CD14-positive monocyte (primary cell): ENCODE results near the gene NAA40. TPM values are rescaled to one million over a fixed set of nuclear protein-coding genes. Genes with fewer than 3 reads are reported as not detected.

Source experiments
- DNase-seq, 3 donors: peaks; one replicate each; pipeline ENCODE4 v3.0.0-alpha.2; 2011 to 2022
- H2AFZ ChIP-seq: 2 replicates; pipeline ENCODE4 v1.6.0; 2012; ENCODE audit warnings: mild to moderate bottlenecking, low read depth, low read length, inconsistent platforms; ENCODE audit not compliant: insufficient read depth, poor library complexity, severe bottlenecking
- H3K27ac ChIP-seq, 2 donors: 1 replicate in 1 of 2; 2 replicates in 1 of 2; pipeline ENCODE4 v1.5.1; 2012 to 2013; ENCODE audit warnings: low read length in 2 of 2, control low read depth in 1 of 2, inconsistent platforms in 1 of 2, low read depth in 1 of 2, mild to moderate bottlenecking in 1 of 2
- H3K27me3 ChIP-seq, 2 donors: one replicate each; pipeline versions ENCODE4 v1.6.0 to v1.6.1; 2011 to 2013; ENCODE audit warnings: low read length in 2 of 2; ENCODE audit not compliant: control insufficient read depth in 2 of 2, insufficient read depth in 2 of 2
- H3K36me3 ChIP-seq, 2 donors: replicated peaks in 1 of 2; 1 replicate in 1 of 2; 2 replicates in 1 of 2; pipeline versions ENCODE4 v1.5.1 to v1.6.1; 2012 to 2013; ENCODE audit warnings: low read length in 2 of 2, control low read depth in 1 of 2, inconsistent platforms in 1 of 2, mild to moderate bottlenecking in 1 of 2; ENCODE audit not compliant: insufficient read depth in 2 of 2, control insufficient read depth in 1 of 2
- H3K4me1 ChIP-seq, 2 donors: 1 replicate in 1 of 2; 2 replicates in 1 of 2; pipeline versions ENCODE4 v1.5.1 to v1.6.1; 2012 to 2013; ENCODE audit warnings: low read length in 2 of 2, control low read depth in 1 of 2, inconsistent platforms in 1 of 2, mild to moderate bottlenecking in 1 of 2, moderate library complexity in 1 of 2; ENCODE audit not compliant: insufficient read depth in 2 of 2, control insufficient read depth in 1 of 2
- H3K4me2 ChIP-seq: replicated peaks from 2 replicates; pipeline ENCODE3; 2012; ENCODE audit warnings: low read length, moderate library complexity, mild to moderate bottlenecking; ENCODE audit not compliant: poor library complexity, severe bottlenecking; ENCODE audit errors: extremely low read depth
- H3K4me3 ChIP-seq, 3 experiments: fragments of 200-600 bp in 1 of 3; sonication (generic) in 1 of 3; replicated peaks in 1 of 3; 1 replicate in 2 of 3; 2 replicates in 1 of 3; pipeline ENCODE4 v1.5.1; 2011 to 2013; ENCODE audit warnings: low read length in 3 of 3, mild to moderate bottlenecking in 3 of 3, control low read depth in 2 of 3, low read depth in 2 of 3, inconsistent platforms in 1 of 3, moderate library complexity in 1 of 3
- H3K79me2 ChIP-seq: 2 replicates; pipeline ENCODE4 v1.6.0; 2012; ENCODE audit warnings: mild to moderate bottlenecking, control low read depth, inconsistent platforms, low read length, moderate library complexity; ENCODE audit not compliant: insufficient read depth
- H3K9ac ChIP-seq: 2 replicates; pipeline ENCODE4 v1.6.0; 2017; ENCODE audit warnings: low read length, mild to moderate bottlenecking; ENCODE audit not compliant: insufficient read depth, poor library complexity, severe bottlenecking
- H3K9me3 ChIP-seq, 2 donors: replicated peaks in 1 of 2; 1 replicate in 1 of 2; 2 replicates in 1 of 2; pipeline versions ENCODE4 v1.5.1 to v1.6.1; 2012 to 2013; ENCODE audit warnings: low read length in 2 of 2, control low read depth in 1 of 2; ENCODE audit not compliant: control insufficient read depth in 1 of 2, insufficient read depth in 1 of 2
- H4K20me1 ChIP-seq: 2 replicates; pipeline ENCODE4 v1.6.0; 2012; ENCODE audit warnings: mild to moderate bottlenecking, low read length, control low read depth, moderate library complexity; ENCODE audit not compliant: insufficient read depth
- H3K27ac Mint-ChIP-seq, 7 donors: one replicate each; pipeline ENCODE4 v1.8.0; 2020; ENCODE audit warnings: mild to moderate bottlenecking in 7 of 7, mixed read lengths in 7 of 7, moderate library complexity in 6 of 7, inconsistent platforms in 2 of 7
- H3K27me3 Mint-ChIP-seq, 3 donors: one replicate each; pipeline ENCODE4 v1.8.0; 2021 to 2022; ENCODE audit warnings: low read depth in 3 of 3, mild to moderate bottlenecking in 3 of 3, mixed read lengths in 3 of 3, moderate library complexity in 3 of 3, inconsistent platforms in 1 of 3
- H3K36me3 Mint-ChIP-seq, 2 donors: one replicate each; pipeline ENCODE4 v1.8.0; 2020; ENCODE audit warnings: mixed read lengths in 2 of 2, inconsistent platforms in 1 of 2, mild to moderate bottlenecking in 1 of 2
- H3K4me1 Mint-ChIP-seq: one replicate; pipeline ENCODE4 v1.8.0; 2020; ENCODE audit warnings: mild to moderate bottlenecking, mixed read lengths
- H3K4me3 Mint-ChIP-seq, 2 donors: one replicate each; pipeline ENCODE4 v1.8.0; 2020; ENCODE audit warnings: mild to moderate bottlenecking in 2 of 2, mixed read lengths in 2 of 2, moderate library complexity in 1 of 2
- H3K9me3 Mint-ChIP-seq, 7 donors: one replicate each; pipeline ENCODE4 v1.8.0; 2020 to 2022; ENCODE audit warnings: mixed read lengths in 7 of 7, mild to moderate bottlenecking in 6 of 7, moderate library complexity in 6 of 7, inconsistent platforms in 2 of 7
- WGBS: methylation state at CpG from one replicate; pipeline ENCODE4 v1.1.5; 2013; ENCODE audit warnings: missing lambda C conversion rate; ENCODE audit not compliant: insufficient coverage; 5-methylcytosine and 5-hydroxymethylcytosine counted together
- intact Hi-C, 2 donors: fragments of 100-400 bp; cut with micrococcal nuclease; formaldehyde crosslinking; loops; one replicate each; pipeline versions ENCODE4 v1.15.0 to v1.15.1; 2023
- polyA plus RNA-seq, 3 donors: library from polyadenylated mRNA; depleted of rRNA in 1 of 3; unstranded in 2 of 3; stranded (reverse) in 1 of 3; fragments of 300-500 nt in 2 of 3; fragments of >200 nt in 1 of 3; fragmentation: Illumina TruSeq in 2 of 3; gene quantifications; 1 replicate in 2 of 3; 2 replicates in 1 of 3; pipeline ENCODE4 v1.2.3, GENCODE V29; 2012 to 2021
- TF ChIP-seq, protein P1 (sequence below): fragments of 200-600 bp; IDR thresholded peaks from one replicate; pipeline ENCODE4 v1.8.0; 2022; ENCODE audit warnings: antibody characterized with exemption, mild to moderate bottlenecking

The NAA40 gene
- polyA plus RNA-seq, 3 donors = 1.5 to 14.5 (median 1.6) TPM

DNA sequence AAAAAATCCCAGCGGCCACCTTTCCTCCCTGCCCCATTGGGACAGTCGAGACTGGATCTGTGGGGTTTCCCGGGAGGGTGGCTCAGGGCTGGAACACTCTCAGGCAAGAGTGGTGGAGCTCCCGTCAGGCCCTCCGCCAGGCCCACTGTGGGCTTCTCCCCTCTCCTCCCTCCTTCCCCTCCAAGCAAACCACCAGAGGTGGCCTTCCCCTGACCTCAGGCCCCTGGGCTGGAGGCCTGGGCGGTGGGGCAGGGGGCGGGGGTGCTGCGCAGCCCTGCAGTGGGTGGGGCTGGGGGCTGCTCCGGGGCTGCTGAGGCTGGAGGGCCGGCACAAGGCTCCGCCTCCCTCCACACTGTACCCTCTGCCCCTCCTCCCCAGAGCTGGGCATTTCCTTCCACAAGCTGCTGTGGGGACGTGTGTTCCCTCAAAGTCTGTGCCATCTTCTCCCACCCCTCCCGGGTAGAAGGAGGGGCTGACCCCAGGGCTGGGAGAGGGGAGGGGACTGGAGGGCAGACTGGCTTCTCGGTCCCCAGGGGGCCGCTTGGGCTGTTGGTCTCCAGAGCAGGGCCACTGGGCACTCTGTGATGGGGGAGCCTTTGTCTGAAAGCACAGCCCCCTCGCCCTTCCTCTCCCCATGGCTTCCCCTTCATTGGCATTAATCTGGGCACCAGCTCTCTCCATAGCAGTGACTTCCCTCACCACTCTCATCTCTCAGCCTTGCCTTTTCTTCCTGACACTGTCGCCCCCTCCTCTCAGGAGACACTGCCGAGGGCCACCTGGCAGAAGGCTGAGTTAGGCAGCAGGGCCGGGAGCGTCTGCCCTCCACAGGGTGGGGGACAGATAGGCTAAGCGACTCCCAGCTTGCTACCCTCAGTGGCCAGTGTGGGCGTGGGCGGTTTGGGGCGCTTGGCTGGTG, 29.0 kb upstream of the NAA40 start:
- H3K4me2 ChIP-seq = no peak overlapping the region
- Mint-ChIP-seq H3K27ac (peak overlapping the region in 2 of 7 donors; percentile 6 to 69), H3K36me3 (peaks cover 33 to 56% of the 10 kb centered on the region in 2 donors), H3K9me3 (no peaks in the 10 kb centered on the region), H3K27me3 (peaks cover 4 to 13% (median 10%) of the 10 kb centered on the region in 3 donors), H3K4me3 (no peak overlapping the region), H3K4me1 (no peaks in the 10 kb centered on the region)
- H3K27ac ChIP-seq = no peak overlapping the region
- WGBS = 57% methylated on average over 7 of the region's 24 CpGs
- intact Hi-C loops = no loop called here
- no peak for DNase-seq
- TF ChIP-seq, protein P1, sequence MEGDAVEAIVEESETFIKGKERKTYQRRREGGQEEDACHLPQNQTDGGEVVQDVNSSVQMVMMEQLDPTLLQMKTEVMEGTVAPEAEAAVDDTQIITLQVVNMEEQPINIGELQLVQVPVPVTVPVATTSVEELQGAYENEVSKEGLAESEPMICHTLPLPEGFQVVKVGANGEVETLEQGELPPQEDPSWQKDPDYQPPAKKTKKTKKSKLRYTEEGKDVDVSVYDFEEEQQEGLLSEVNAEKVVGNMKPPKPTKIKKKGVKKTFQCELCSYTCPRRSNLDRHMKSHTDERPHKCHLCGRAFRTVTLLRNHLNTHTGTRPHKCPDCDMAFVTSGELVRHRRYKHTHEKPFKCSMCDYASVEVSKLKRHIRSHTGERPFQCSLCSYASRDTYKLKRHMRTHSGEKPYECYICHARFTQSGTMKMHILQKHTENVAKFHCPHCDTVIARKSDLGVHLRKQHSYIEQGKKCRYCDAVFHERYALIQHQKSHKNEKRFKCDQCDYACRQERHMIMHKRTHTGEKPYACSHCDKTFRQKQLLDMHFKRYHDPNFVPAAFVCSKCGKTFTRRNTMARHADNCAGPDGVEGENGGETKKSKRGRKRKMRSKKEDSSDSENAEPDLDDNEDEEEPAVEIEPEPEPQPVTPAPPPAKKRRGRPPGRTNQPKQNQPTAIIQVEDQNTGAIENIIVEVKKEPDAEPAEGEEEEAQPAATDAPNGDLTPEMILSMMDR = no peak
- H3K9me3 ChIP-seq = no peaks in the 10 kb centered on the region
- H3K36me3 ChIP-seq = peaks cover 49 to 54% of the 10 kb centered on the region in 2 donors
- no peak overlapping the region for H2AFZ ChIP-seq
- H3K4me1 ChIP-seq = no peaks in the 10 kb centered on the region
- no peak overlapping the region for H3K4me3 ChIP-seq
- peaks cover 0 to 4% of the 10 kb centered on the region in 2 donors for H3K27me3 ChIP-seq
- H3K79me2 ChIP-seq = peaks cover 5% of the 10 kb centered on the region
- H4K20me1 ChIP-seq = peaks cover 87% of the 10 kb centered on the region
- H3K9ac ChIP-seq = no peak overlapping the region

DNA sequence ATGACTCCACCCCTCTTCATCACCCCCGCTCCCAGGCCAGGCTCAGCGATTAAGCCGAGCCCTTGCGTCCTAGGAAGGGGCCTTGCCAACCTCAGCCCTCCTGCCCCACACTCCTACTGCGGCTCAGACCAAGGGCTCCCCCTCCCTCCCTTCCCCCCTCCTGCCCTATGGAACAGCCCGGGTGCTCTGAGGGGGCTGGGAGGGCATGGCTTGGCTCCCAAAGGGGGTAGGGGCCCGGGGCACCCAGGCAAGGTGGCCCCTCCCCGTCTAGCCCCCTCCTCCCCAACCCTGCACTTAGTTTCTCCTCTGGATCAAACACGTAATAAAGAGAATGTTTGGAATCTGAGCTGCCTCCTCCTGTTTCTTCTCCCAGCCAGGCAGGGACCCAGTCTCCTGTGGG, 28.1 kb upstream of the NAA40 start:
- Histone ChIP-seq H4K20me1 (peaks cover 85% of the 10 kb centered on the region), H3K4me2 (no peak overlapping the region), H3K27ac (no peak overlapping the region), H3K27me3 (peaks cover 0 to 11% of the 10 kb centered on the region in 2 donors), H3K9me3 (no peaks in the 10 kb centered on the region), H3K4me3 (no peak overlapping the region), H3K79me2 (peaks cover 5% of the 10 kb centered on the region), H2AFZ (no peak overlapping the region), H3K4me1 (peaks cover 0 to under 1% of the 10 kb centered on the region in 2 donors), H3K36me3 (peaks cover 42 to 46% of the 10 kb centered on the region in 2 donors), H3K9ac (no peak overlapping the region)
- DNase-seq = no peak
- peaks cover 0 to under 1% (median 0%) of the 10 kb centered on the region in 7 donors for H3K9me3 Mint-ChIP-seq
- peaks cover 2% of the 10 kb centered on the region for H3K4me1 Mint-ChIP-seq
- peaks cover 8 to 21% (median 16%) of the 10 kb centered on the region in 3 donors for H3K27me3 Mint-ChIP-seq
- no peak overlapping the region for H3K27ac Mint-ChIP-seq
- WGBS = 94% methylated on average over 5 of the region's 9 CpGs
- TF ChIP-seq, protein P1 = no peak
- H3K36me3 Mint-ChIP-seq = peaks cover 26 to 48% of the 10 kb centered on the region in 2 donors
- intact Hi-C loops = no loop called here
- no peak overlapping the region for H3K4me3 Mint-ChIP-seq
